HG03025 (cell line): Measurements from ENCODE around the gene IL23R.
A peak's percentile ranks its signal among the peaks of the same experiment; 100 is the strongest.
"Not testable (repeated sequence)": the region's sequence is repeated elsewhere in the genome, so short reads cannot be mapped to it uniquely, and the experiment has no call there.

Experiments
- ATAC-seq: cut with Tn5 transposase; IDR thresholded peaks from one replicate; pipeline ENCODE4 v1.9.1; 2021; ENCODE audit warnings: mild to moderate bottlenecking, moderate library complexity; ENCODE audit not compliant: unreplicated experiment, low FRiP score

IL23R gene, protein sequence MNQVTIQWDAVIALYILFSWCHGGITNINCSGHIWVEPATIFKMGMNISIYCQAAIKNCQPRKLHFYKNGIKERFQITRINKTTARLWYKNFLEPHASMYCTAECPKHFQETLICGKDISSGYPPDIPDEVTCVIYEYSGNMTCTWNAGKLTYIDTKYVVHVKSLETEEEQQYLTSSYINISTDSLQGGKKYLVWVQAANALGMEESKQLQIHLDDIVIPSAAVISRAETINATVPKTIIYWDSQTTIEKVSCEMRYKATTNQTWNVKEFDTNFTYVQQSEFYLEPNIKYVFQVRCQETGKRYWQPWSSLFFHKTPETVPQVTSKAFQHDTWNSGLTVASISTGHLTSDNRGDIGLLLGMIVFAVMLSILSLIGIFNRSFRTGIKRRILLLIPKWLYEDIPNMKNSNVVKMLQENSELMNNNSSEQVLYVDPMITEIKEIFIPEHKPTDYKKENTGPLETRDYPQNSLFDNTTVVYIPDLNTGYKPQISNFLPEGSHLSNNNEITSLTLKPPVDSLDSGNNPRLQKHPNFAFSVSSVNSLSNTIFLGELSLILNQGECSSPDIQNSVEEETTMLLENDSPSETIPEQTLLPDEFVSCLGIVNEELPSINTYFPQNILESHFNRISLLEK

DNA sequence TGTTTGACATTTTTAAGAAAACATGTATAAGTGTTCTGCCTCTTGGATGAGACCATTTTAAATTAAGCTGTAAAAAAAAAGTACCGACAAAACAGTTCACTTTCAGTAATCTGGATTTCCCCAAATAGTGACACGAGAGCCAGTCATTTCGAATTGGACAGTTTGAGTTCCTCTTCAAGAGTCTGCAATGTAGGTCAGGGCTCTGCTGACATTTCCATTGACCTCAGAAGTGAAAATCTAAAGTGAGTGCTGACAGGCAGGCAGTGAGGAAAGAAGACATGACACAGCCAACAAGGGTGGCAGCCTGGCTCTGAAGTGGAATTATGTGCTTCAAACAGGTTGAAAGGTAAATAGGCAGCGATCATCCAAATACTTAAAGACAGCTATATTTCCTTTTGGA, at the start of gene IL23R:
Gene IL23R (plus strand): TSS at position 259 of the 400 bp plus-strand sequence. CDS start 1,667 bp downstream, outside the sequence.
- peak; percentile 73 for ATAC-seq

DNA sequence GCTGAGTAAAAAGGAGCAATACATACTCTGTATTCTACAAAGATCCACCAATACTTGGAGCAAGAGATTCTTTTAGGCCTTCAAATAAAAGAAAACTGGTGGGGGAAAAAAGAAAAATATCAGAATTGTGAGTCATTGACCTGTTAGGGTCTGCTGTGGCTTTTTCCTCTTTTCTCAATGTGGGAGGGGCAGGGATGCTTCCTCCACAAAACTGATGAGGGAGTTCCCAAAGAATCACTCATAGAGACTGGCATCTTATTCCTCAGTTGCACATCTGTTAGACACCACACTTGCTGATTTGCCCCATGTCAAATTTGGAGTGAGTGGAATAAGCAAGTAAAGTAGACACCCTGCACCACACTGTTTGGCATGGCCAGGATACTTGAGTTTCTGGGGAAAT, 48.1 kb upstream of the IL23R start:
- ATAC-seq = no peak

DNA sequence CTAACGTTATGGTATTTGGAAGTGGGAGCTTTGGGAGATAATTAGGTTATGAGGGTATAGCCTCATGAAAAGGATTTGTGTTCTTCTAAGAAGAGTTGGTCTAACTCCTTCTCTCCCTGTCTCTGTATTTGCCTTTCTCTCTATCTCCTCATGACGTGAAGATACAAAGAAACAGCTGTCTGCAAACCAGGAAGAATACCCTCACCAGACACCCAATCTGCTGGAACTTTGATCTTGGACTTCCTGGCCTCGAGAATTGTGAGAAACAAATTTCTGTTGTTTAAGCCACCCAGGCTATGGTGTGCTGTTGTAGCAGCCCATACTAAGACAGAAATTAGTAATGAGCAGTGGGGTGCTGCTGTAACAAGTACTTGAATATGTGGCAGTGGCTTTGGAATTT, 47.6 kb upstream of the IL23R start:
- no peak for ATAC-seq

DNA sequence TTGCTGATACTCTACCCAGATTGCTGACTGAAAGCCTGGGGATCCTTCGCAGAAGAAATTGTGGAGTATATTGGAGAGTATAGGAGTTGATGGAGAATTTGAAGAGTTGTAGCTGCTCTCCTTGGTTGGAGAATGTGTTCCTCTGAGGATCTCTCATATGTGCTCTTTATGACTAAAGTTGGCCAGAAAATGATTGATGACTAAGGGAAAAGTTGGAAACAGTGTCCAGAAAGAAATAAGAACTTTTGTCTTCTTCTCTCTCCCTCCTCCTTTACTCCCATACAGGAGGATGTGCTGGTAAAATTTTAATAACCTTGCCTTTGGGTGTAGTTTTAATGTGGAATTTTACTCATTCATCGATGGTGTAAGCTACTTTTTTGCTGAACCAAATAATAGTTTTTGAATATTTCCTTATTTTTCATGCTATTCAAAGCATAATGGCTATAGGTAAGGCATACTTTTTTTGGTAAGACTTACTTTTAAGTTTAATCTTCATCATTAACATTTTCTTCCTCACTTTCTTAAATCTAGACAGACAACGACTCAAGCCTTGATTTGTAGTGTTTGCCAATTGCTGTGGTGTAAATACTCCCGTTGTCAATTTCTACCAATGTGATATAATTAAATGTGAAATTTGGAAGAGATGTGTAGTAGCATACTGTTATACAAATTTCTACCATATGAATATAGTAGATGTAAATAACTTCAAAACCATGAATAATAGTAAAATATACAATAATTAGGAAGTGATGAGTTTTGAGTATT, 45.2 kb upstream of the IL23R start:
- no peak for ATAC-seq

DNA sequence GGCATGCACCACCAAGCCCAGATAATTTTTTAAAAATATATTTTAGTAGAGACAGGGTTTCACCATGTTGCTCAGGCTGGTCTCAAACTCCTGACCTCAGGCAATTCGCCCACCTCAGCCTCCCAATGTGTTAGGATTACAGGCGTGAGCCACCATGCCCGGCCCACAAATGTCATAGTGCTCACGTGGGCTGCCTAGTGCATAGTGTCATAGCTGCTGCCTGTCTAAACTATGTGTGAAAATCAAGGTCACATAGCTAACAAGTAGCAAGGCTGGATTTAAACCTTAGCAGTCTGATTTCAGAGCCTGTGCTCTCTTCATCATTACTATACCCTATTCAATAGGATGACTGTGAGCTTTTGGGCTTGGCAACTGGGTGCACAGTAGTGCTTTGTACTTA, 41.8 kb upstream of the IL23R start:
- ATAC-seq = no peak

DNA sequence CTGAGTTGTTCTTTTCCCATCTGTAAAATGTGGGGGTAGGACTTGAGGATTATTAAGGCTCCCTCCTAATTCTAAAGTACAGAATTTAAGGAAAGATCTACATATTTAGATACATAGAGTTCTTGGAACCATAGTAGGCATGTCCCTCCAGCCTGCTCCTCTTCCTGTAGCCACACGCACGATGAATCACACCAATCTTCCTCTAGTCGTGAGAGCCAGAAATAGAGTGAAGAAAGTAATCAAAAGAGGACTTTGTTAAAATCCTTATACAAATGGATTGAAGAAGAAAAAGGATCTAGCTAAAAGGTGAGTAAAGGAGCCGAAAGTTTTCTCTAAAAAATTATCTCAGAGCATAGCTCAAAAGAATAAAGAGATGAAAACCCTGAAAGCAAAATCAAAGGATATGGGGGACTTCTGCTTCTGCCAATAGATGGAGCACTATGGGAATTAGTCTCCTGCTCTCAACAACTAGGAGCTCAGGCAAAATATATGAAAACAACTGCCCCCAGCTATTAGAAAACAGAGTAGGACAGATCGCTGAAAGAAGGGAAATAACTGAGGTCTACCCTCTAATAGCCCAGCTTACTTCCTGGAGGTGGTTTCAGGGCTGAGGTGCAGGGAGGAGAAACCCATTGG, 40.0 kb upstream of the IL23R start:
- no peak for ATAC-seq

DNA sequence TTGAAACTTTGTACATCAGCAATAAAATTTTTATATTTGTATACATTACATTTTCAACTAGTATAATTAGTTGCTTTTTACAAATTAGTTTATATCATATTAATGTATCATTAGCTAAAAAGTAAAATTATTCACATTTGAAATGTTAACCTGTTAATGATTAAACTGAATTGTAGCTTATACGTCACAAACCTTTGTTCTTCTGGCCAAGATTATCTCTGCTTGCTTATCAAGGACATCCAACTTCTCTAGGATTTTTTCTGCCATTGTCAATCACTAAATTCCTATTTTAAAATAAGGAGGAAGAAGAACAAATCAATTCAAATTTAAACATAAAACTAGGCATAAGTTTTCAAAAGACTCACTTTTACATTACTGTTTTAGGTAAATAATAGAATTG, 39.3 kb upstream of the IL23R start:
- ATAC-seq = no peak

DNA sequence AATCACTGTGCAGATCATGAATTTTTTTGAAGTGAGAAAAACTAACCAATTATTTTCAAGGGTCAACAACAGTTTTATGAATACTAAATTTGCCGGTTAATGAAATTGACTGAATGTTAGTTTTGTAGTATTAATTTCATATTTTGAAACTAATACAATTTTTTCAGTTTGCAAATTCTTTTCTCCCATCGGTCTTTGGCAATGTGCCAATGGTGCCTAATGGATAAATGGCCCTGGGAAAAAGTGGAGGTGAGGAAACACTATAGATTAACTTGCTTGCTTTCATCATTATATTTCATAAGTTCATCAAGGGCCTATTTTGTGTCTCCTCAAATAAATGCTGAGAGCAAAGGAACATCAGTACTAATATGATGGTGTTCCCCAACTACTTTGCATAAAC, 35.6 kb upstream of the IL23R start:
- no peak for ATAC-seq

DNA sequence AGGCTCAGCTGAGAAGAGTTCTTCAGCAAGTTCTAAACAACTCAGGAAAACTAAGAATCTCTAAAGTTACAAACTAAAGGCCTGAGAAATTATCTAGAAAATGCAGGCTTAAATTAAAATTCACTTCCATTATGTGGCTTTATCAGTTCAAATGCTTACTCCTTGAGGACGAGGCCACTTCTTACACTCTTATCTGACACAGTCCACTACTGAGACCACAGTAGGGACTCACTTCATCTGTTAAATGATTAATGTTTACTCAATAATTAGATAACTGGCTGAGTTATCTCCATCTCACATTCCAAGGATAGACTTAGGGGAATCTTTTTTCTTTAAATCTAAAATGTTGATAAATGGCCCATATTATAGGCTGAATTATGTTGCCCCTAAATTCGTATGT, 33.1 kb upstream of the IL23R start:
- ATAC-seq = no peak

DNA sequence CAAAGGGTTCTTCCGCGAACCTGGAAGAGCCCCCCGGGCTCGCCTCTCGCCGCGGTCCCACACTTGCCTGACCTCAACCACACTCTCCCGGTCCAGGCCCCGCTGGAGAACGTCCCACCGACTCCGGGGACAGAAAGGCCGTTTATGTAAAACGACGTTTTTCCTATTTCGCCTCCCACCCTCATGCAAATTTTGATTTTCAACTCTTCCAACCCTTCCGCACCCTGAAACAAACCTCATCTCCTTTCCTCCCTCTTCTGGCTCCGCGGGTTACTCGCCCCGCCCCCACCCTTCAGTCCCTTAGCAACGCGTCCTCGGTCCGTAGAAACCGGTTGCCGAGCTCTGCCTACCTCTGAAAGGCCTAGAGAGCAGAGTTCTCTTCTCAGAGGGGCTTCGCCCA, 31.6 kb upstream of the IL23R start, which contains the start of gene C1orf141:
Gene C1orf141 (minus strand): TSS at position 276 of the 400 bp plus-strand sequence. CDS start 7,730 bp downstream, outside the sequence.
- ATAC-seq = no peak

DNA sequence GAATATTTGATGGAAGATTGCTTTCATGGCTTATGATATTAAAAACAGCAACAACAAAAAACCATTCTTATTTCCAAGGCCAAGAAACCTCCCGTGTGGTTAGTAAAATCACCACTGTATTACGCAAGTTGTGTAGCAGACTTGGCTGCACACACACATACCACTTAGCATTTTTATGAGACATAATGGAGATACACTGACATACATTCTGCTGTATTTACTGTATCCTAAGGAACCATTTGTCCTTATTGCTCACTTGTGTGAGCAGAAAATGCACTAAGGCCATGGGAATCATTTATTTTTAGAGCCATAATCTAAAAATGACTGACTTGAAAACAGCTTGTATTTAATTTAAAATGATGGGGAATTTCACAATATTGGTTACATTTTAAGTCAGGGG, 30.9 kb upstream of the IL23R start:
- ATAC-seq = no peak

DNA sequence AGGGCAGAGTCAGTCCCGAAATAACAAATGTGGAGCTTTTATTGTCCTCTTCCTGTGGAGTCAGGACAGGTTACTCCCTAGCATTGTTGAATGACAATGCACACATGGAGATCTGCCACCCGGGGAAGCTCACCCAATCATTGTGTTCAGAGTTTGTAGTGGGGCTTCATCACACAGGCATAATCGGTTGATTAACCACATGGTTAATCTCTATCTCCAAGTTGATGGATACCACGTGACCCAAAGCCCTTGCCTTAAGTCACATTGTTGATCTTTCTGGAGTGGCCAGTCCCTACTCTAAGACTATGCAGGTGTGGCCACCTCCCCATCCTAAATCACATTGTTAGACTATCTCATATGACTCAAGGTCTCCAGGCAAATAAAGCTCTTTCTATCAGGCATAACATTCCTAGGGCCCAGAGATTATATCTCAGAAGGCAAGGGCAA, 28.9 kb upstream of the IL23R start:
- ATAC-seq = no peak

DNA sequence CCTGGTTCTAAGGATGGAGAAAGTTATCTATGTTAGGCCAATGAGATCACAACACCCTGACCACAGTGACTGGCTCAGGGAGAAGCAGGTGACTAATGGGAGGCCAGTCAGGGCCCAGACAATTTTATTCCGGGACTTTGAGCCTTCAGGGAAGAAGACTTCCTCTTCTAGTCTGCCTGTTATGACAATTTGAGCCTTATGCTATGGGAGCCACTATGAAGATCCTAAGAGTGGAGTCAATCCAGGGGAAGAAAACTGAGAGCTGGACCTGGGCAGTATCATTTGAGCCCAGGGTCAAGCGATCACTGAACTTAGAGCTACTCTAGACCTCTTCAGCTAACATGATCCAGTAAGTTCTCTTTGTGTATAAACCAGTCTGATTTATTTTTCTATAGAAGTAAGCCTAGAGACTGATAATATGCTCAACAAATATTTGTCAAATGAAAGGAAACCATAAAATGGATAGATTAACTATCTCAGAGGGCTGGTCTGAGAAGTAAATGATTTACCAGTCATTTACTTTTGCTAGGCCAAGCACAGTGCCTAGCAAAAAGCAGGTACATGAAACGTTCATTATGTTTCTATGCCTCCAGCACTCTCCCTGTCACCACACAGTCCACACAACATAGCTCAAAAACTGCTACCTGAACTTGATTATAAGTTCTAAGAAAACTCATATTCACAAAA, 27.3 kb upstream of the IL23R start:
- ATAC-seq = no peak

DNA sequence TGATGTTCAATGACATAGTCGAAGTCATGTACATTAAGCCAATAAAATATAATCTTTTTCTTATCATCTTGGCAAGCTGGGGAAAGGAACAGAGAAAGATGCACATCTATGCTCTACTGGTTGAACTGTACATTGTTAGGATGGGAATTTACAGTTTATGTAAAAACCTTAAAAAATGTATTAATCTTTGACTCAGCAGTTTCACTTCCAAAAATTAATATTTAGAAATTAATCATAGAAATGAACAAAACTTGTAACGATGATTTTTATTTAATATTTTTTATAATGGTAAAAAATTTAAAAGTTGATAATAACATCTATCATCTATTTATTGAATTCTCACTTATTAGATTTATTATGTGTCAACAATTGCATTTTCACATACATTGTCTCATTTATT, 25.8 kb upstream of the IL23R start:
- no peak for ATAC-seq

DNA sequence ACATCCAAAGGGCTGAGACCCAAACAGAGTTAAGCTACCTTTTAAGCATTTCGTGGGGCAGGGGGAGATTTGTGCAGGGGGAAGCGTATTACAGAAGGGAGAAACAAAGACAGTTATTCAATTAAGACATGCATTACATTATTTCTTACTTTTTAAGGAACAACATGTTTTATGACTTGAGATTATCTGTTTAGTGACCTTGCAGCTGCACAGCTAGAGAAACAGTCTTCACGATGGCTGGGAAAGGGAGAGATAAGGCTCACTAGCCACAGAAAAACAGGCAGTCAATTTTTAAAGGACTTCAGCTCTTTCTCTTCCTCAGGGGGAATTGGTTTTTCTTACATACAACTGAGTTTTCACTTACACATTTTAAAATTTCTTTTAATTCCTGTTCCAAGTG, 24.4 kb upstream of the IL23R start:
- not testable (repeated sequence) for ATAC-seq

DNA sequence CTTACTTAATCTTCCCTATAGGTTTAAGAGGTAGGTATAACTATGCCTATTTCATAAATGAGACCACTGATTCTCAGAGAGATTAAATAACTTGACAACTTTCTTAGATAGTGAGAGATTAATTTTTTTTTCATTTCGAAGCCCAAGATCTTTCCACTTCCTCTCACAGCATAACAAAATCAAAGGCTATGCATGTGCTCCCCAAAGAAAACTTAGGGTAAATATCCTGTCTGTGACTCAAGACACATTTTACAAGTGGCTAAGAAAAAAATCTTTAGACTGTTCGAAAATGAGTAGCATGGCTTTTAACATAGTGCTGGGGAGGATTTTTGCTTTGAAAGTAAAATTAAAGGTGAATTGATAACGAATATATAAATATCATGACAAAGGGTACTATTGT, 23.3 kb upstream of the IL23R start:
- no peak for ATAC-seq

DNA sequence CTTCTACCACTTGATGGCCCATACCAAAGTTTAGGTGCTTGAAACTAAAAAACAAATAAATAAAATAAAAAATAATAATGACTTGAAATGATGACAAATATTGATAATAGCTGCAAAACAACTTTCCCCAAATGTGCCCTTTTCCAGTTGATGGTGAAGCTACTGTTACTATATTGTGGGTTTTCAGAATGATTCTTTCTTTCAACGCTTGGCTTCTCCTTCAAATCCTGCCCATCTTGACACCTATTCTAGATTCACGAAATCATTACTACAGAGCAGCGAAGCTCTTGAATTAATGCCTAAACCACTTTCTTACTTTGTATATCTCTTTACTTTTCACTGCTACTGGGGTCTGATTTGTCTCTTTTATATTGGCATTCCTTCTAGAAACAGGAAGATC, 22.3 kb upstream of the IL23R start:
- ATAC-seq = no peak

DNA sequence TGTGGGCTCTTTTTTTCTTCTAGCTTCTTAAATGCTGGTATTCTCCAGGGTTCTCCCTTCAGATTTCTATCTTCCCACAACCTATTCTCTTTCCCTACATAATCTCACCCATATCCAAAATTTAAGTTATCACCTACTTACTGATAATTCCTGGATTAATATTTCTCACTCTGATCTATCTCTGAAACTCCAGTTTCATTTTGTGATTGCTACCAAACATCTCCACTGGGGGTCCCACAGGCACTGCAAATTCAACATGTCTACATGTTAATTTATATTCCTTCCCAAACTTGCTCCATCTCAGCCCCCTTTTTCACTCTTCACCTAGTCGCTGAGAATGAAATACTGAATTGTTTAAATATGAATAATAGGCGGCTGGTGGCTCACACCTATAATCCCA, 21.6 kb upstream of the IL23R start:
- no peak for ATAC-seq

DNA sequence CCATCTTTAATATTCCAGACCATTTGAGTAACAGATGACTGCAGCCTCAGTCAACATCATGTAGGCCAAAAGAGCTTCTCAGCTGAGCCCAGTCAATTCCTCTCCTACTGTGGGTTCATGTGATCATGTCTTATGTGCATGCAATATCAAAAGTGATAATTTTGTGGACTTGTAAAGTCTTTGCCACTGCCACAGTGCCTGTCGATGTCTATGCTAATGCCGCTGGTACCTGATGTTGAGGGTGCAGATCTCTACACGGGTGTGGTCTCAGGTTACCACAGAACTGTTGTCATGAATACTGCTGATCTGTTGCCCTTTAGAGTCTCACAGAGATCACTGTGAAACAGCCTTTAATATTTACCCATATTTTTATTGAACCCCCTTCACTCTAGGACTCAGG, 20.2 kb upstream of the IL23R start:
- no peak for ATAC-seq

DNA sequence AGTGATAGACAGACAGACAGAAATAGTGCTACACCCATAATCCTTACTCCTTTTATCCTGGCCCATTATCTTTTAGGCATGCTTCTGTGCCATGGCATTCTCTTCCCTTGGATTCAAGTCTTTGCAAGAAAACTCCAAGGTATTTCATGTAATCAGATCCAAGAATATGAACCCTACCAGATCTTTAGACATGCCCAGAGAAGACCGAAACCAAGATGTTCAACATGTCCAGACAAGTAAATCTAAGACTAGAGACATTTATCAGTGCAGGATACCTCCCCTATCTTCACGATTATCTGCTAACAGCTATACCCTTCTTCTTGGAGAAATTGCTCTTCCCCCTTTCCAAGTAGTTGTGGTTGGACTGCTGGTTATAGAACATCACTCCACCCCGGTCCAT, 19.7 kb upstream of the IL23R start:
- no peak for ATAC-seq
